CD4-positive, alpha-beta T cell treated with Interleukin-6 for 4 hours (primary cell): ENCODE measurements around the gene KIF6.

Experiments used
- DNase-seq: peaks from one replicate; pipeline ENCODE4 v3.0.0-alpha.2; 2020; ENCODE audit warnings: mixed read lengths

The KIF6 gene

DNA sequence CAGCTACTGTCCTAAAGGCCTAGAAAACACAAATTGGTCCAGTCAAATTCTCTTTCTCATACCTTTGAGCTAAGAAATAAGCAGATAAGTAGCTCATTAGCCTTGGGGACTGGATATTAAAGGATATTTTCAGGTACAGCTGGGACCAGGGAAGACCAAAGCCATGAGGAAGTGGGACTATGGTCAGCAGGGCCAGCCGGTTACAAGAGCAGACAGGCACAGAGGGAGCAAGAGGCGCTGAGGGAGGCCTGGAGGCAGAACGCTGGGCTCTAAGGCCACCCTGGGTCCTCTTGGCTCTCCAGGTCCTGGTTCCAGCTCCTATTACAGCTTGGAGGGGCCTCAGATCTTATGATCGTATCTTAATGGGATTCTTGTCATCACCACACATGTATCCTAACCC lies 314.2 kb downstream of the KIF6 start:
- DNase-seq: no peak

GRCh38 chr6:39409889-39410288 lies 315.3 kb downstream of the KIF6 start:
- DNase-seq: no peak

GRCh38 chr6:39407446-39407993 lies 317.7 kb downstream of the KIF6 start:
- DNase-seq: no peak

- DNase-seq: no peak
Measured at GRCh38 chr6:39404312-39404711, 320.9 kb downstream of the KIF6 start.

DNA sequence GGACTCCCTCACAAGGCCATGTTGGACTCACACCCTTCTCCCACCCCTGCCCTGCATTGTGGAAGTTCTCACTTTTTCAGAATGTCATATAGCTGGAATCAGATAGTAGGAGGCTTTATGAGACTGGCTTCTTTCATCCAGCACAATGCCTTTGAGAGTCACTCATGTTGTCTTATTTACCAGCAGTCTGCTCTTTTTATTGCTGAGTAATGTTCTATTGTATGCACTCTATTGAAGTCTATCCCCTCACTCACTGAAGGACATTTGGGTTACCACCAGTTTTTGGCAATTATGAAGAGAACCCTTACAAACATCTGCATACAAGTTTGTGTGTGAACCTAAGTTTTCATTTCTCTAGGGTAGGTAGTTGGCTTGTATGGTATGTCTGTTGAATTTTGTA lies 321.9 kb downstream of the KIF6 start:
- no peak for DNase-seq

DNA sequence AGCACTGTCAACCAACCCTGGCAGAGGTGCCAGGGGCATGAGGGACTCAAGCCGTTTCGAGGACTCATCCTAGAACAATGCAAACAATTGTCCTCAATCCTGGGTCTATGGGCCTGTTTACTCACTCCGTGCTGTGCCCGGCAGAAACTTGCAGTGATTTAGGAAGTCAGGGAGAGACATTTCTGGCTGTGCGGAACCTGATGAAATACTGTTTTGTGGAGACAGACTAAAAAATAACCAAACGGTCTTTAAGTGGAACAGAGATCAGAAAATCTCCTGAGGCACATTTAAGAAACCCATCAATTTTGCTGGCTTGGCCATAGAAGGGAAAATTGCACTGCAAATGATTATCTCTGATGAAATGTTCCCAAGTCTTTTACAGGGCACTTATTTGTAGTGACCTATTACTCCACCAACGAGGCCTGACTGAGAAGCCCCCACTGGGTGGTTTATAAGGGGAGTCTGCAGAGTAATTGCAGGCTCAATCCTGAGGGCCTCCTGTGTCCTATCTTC lies 322.9 kb downstream of the KIF6 start:
- DNase-seq: no peak

DNA sequence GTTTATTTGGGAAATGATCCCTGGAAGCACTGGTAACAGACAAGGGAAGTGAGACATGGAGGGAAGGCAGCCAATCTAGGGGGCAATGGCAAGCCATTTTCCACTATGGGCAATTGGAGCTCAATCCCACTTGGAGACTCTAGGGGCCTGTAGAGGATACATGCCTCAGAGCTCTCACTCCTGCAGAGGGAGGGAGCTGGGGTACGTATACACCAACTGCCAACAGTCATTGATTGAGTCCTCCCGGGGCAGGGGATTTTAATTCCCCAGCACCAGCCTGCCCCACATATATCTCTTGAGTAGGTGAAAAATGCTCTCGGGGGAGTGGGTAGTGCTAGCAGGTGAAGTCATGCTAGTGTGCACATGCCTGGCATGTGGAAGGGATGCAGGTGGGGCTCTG lies 323.8 kb downstream of the KIF6 start:
- no peak for DNase-seq

- no peak for DNase-seq
Measured at GRCh38 chr6:39400026-39400425, 325.2 kb downstream of the KIF6 start.

GRCh38 chr6:39396854-39397253 lies 328.4 kb downstream of the KIF6 start:
- no peak for DNase-seq

- no peak for DNase-seq
Measured at GRCh38 chr6:39393075-39393474, 332.1 kb downstream of the KIF6 start.

GRCh38 chr6:39391182-39391581 lies 334.0 kb downstream of the KIF6 start:
- no peak for DNase-seq

GRCh38 chr6:39389484-39389767 lies 335.8 kb downstream of the KIF6 start:
- DNase-seq: no peak

GRCh38 chr6:39388606-39389483 lies 336.4 kb downstream of the KIF6 start:
- DNase-seq: no peak

GRCh38 chr6:39387785-39388184 lies 337.4 kb downstream of the KIF6 start:
- DNase-seq: no peak

DNA sequence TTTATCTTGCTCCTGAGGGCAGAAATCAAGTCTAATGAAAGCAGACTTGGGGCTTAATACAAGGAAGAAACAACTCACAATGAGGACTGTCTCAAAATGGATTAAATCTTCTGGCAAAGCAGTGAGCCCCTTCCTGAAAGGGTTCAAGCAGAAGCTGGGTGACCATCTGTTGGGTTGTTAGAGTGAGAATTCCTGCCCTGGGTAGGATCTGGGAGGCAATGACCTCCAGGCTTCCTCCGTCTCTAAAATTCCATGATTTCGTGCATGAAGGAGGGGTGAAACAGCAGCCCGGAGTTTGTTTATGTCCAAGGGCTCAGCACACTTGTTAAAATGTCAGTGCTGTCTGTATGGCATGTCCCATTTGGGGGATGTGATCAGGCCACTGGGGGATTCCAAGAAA lies 338.7 kb downstream of the KIF6 start:
- DNase-seq: no peak

- no peak for DNase-seq
Measured at GRCh38 chr6:39381550-39382140, 343.6 kb downstream of the KIF6 start.

GRCh38 chr6:39380837-39381549 lies 344.2 kb downstream of the KIF6 start:
- no peak for DNase-seq

DNA sequence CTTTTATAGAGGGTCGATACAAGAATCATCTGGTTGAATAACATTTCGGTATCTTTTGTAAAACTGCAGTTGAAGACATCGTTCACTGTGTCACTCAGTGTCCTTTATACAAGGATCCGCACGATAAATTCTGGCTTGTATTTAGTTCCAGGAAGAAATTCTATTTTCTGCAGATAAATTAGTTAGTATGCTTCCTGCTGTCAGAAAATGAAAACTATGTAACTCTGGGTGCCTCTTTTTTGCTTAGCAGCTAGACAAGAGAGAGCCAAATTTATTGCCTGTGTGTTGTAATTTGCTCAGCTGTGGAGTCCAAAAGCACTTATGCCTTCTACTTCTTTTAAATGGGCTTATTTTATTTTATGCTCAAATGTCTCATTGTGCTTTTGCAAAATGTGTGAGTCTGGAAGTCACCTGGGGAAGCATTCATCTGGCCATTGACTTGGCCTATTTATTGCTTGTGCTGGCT lies 346.2 kb downstream of the KIF6 start:
- DNase-seq: no peak

DNA sequence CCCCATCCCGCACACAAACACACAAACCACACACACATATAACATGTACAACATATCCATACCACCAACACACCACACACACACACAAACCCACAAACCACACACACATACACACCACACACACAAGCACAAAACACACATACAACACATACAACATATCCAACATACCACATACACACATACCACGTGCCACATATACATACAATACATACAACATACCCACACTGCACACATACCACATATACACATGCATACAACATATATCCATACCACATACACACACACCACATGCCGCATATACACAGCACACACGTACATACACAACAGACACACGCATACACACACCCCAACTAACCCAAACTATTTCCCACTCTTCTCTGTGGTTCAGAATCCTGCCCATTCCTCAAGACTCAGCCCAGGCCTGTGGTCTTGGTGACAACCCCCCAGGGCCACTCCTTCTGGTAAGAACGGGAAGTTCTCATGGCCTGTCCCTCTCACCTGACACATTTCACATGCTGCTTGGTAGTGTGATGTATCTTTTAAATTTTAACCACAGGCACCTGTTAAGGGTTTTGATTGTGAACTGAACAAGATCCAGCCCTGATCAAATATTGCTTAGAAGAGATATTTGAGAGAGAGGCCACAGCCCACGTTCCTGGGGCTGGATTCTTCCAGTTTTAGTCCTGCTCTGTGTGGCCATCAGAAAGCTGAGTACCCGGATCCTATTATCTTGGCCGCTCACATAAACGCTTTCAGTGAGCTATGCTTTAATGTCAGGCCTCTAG lies 346.8 kb downstream of the KIF6 start:
- no peak for DNase-seq

DNA sequence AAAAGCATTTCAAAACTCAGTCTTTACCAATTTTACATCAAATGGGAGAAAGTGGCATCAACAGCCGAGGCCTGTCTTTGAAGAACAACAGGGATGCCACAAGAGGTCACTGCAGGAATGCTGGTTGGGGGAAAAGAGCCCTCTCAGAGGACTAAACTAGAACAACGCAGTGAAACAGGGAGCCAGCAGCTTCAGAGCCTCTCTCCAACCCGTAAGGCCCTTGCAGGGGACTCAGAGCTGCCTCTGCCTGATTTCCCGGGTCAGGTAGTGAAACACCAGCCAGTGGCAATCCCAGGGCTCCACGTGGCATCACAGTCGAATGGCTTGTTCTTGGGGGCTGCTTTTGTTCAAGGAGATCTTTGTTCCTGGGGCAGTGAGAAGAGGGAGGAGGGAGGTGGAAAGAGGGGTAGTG lies 347.7 kb downstream of the KIF6 start:
- no peak for DNase-seq

GRCh38 chr6:39375405-39375804 lies 349.8 kb downstream of the KIF6 start:
- DNase-seq: no peak

DNA sequence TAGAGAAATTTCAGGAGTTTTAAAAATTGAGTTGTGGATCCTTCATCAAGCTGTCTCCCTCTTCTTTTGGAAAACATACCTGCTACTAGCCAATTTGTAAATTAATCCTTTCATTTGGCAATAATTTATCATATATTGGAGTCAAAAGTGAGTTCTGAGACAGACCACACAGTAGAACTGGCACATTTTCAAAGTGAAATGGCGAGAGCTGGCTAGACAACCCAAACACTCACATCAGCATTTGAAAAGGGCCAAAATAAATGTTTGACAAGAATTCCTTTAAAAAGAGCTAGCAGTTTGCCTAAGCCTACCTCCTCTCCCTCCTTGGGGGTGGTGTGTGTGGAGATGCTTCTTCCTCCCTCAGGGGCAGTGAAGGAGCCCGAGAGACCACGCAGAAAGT lies 354.8 kb downstream of the KIF6 start:
- no peak for DNase-seq

DNA sequence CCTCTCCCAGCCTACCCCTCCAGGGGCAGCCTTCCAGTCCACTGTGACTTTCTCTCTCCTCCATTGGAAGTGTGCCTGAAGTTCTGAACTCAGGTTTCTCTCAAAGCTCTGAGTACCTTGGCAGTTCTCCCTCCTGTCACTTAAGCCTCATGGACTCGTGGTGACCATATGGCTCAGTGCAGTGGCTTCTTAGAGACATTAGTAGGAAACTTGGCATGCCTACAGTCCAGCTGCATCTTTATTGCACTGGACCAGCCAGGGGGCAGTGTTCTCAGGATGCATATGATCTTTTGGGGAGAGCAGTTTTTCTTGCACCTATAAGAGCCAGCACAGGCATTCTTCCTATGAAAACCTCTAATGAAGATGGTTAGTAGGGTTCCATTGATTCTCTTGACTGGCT lies 355.2 kb downstream of the KIF6 start:
- no peak for DNase-seq
